Lower leg skin (tissue), 3 donors: Measurements from ENCODE around the gene MIS18A.

ENCODE experiments used
- POLR2A ChIP-seq, 2 donors: fragments of 450-650 bp; IDR thresholded peaks; one replicate each; pipeline ENCODE4 v1.6.1; 2016 to 2017; ENCODE audit warnings: antibody characterized with exemption in 2 of 2, mild to moderate bottlenecking in 1 of 2, moderate library complexity in 1 of 2
- TF ChIP-seq, protein P1 (sequence below), 3 donors: fragments of 450-650 bp; IDR thresholded peaks; one replicate each; pipeline ENCODE4 v1.5.1; 2016; ENCODE audit warnings: antibody characterized with exemption in 3 of 3, mild to moderate bottlenecking in 3 of 3, moderate library complexity in 2 of 3

DNA sequence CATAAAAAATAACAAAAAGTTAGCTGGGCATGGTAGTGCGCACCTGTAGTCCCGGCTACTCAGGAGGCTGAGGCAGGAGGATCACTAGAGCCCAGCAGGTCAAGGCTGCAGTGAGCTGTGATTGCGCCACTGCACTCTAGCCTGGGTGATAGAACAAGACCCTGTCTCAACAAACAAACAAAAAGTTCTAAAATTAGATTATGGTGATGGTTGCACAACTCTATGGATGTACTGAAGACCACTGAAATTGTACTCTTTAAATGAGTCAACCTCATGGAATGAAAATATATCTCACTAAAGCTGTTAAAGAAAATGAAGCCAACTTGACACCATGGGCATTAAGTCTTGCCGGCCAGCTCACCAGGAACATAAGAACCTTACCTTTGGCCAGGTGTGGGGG lies 28.9 kb upstream of the MIS18A start:
- TF ChIP-seq, protein P1, sequence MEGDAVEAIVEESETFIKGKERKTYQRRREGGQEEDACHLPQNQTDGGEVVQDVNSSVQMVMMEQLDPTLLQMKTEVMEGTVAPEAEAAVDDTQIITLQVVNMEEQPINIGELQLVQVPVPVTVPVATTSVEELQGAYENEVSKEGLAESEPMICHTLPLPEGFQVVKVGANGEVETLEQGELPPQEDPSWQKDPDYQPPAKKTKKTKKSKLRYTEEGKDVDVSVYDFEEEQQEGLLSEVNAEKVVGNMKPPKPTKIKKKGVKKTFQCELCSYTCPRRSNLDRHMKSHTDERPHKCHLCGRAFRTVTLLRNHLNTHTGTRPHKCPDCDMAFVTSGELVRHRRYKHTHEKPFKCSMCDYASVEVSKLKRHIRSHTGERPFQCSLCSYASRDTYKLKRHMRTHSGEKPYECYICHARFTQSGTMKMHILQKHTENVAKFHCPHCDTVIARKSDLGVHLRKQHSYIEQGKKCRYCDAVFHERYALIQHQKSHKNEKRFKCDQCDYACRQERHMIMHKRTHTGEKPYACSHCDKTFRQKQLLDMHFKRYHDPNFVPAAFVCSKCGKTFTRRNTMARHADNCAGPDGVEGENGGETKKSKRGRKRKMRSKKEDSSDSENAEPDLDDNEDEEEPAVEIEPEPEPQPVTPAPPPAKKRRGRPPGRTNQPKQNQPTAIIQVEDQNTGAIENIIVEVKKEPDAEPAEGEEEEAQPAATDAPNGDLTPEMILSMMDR (IDR thresholded peaks at IDR 0.05) = no peak
- TF ChIP-seq POLR2A (IDR thresholded peaks at IDR 0.05) = no peak
